OCI-LY1 (cell line): ENCODE data around the gene ZNF143.

Source experiments
- EZH2 ChIP-seq: fragments of 200-600 bp; sonication (generic), shearing (Covaris generic); IDR thresholded peaks from 2 replicates; pipeline ENCODE4 v1.8.0; 2017; ENCODE audit warnings: borderline replicate concordance, mixed run types, mild to moderate bottlenecking, antibody characterized with exemption, low read length, moderate library complexity, mixed read lengths
- TF ChIP-seq, protein P1 (sequence below): fragments of 200-600 bp; sonication (generic), shearing (Covaris generic); IDR thresholded peaks from 2 replicates; pipeline ENCODE4 v1.5.1; 2017; ENCODE audit warnings: mild to moderate bottlenecking, antibody characterized with exemption, low read length, moderate library complexity, mixed read lengths

- TF ChIP-seq, protein P1, sequence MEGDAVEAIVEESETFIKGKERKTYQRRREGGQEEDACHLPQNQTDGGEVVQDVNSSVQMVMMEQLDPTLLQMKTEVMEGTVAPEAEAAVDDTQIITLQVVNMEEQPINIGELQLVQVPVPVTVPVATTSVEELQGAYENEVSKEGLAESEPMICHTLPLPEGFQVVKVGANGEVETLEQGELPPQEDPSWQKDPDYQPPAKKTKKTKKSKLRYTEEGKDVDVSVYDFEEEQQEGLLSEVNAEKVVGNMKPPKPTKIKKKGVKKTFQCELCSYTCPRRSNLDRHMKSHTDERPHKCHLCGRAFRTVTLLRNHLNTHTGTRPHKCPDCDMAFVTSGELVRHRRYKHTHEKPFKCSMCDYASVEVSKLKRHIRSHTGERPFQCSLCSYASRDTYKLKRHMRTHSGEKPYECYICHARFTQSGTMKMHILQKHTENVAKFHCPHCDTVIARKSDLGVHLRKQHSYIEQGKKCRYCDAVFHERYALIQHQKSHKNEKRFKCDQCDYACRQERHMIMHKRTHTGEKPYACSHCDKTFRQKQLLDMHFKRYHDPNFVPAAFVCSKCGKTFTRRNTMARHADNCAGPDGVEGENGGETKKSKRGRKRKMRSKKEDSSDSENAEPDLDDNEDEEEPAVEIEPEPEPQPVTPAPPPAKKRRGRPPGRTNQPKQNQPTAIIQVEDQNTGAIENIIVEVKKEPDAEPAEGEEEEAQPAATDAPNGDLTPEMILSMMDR, result no peak
- TF ChIP-seq EZH2, result no peak
Measured at GRCh38 chr11:9533058-9533457, 72.2 kb downstream of the ZNF143 start.
